B cell (primary cell): ENCODE measurements around the gene COQ7. TPM values are rescaled to one million over a fixed set of nuclear protein-coding genes. Genes with fewer than 3 reads are reported as not detected.

Source experiments
- ATAC-seq: fragments of 200-7000 bp; cut with Tn5 transposase; one replicate; pipeline ENCODE4 v1.10.0; 2021; ENCODE audit warnings: low read depth, mild to moderate bottlenecking, moderate number of reproducible peaks, moderate library complexity
- CTCF ChIA-PET: fragments of 350-600 bp; sonication (Branson Sonifier 250); formaldehyde crosslinking; loops from one replicate; lab custom pipeline; 2021; ENCODE audit warnings: antibody characterized with exemption, inconsistent platforms; lab: Charles Lee
- POLR2A ChIA-PET: fragments of 350-600 bp; sonication (Branson Sonifier 250); formaldehyde crosslinking; loops from one replicate; lab custom pipeline; 2021; ENCODE audit warnings: antibody characterized with exemption; lab: Charles Lee
- DNase-seq: peaks from one replicate; pipeline ENCODE4 v3.0.0; 2013
- H2AFZ ChIP-seq: 2 replicates; pipeline ENCODE4 v1.6.1; 2012; ENCODE audit warnings: mild to moderate bottlenecking, low read depth, low read length; ENCODE audit not compliant: insufficient read depth, poor library complexity, severe bottlenecking
- H3K27ac ChIP-seq, 2 donors: 1 replicate in 1 of 2; 2 replicates in 1 of 2; pipeline ENCODE4 v1.5.1; 2012 to 2013; ENCODE audit warnings: low read length in 2 of 2, mild to moderate bottlenecking in 2 of 2, moderate library complexity in 1 of 2
- H3K27me3 ChIP-seq, 4 experiments: fragments of 200-600 bp in 1 of 4; sonication (generic) in 1 of 4; replicated peaks in 1 of 4; 1 replicate in 2 of 4; 2 replicates in 2 of 4; pipeline versions ENCODE4 v1.6.1 to v1.7.0; 2013 to 2016; ENCODE audit warnings: low read length in 3 of 4, mild to moderate bottlenecking in 2 of 4, mixed read lengths in 1 of 4, moderate library complexity in 1 of 4; ENCODE audit not compliant: insufficient read depth in 4 of 4, control insufficient read depth in 3 of 4; ENCODE audit errors: control extremely low read depth in 1 of 4
- H3K36me3 ChIP-seq, 2 experiments: replicated peaks in 1 of 2; 1 replicate in 1 of 2; 2 replicates in 1 of 2; pipeline versions ENCODE4 v1.6.1 to v1.7.1; 2013; ENCODE audit warnings: low read length in 1 of 2; ENCODE audit not compliant: insufficient read depth in 2 of 2, control insufficient read depth in 1 of 2; ENCODE audit errors: control extremely low read depth in 1 of 2, extremely low read depth in 1 of 2
- H3K4me1 ChIP-seq, 2 donors: fragments of 200-600 bp in 1 of 2; sonication (generic) in 1 of 2; 1 replicate in 1 of 2; 2 replicates in 1 of 2; pipeline versions ENCODE4 v1.5.1 to v1.6.1; 2013 to 2017; ENCODE audit warnings: low read length in 2 of 2; ENCODE audit not compliant: control insufficient read depth in 2 of 2, insufficient read depth in 2 of 2
- H3K4me2 ChIP-seq: replicated peaks from 2 replicates; pipeline ENCODE3; 2012; ENCODE audit warnings: mild to moderate bottlenecking, low read depth, low read length; ENCODE audit not compliant: poor library complexity, severe bottlenecking
- H3K4me3 ChIP-seq, 5 experiments: fragments of 200-600 bp in 1 of 5; sonication (generic) in 1 of 5; 1 replicate in 3 of 5; 2 replicates in 2 of 5; pipeline versions ENCODE4 v1.5.1 to v1.7.0; 2011 to 2016; ENCODE audit warnings: low read length in 4 of 5, mild to moderate bottlenecking in 4 of 5, low read depth in 2 of 5, control low read depth in 1 of 5, moderate library complexity in 1 of 5; ENCODE audit not compliant: insufficient read depth in 1 of 5; ENCODE audit errors: control extremely low read depth in 1 of 5, extremely low read depth in 1 of 5
- H3K79me2 ChIP-seq: fragments of 200-600 bp; sonication (generic); one replicate; pipeline ENCODE4 v1.6.0; 2016; ENCODE audit warnings: low read length; ENCODE audit not compliant: control insufficient read depth, insufficient read depth
- H3K9ac ChIP-seq: fragments of 200-600 bp; sonication (generic); 2 replicates; pipeline ENCODE4 v1.6.1; 2017; ENCODE audit warnings: mild to moderate bottlenecking, low read length, moderate library complexity
- H3K9me3 ChIP-seq, 3 donors: one replicate each; pipeline versions ENCODE4 v1.6.1 to v1.7.1; 2013; ENCODE audit warnings: low read length in 2 of 3; ENCODE audit not compliant: control insufficient read depth in 2 of 3, insufficient read depth in 1 of 3; ENCODE audit errors: control extremely low read depth in 1 of 3
- H4K20me1 ChIP-seq: 2 replicates; pipeline ENCODE4 v1.6.0; 2012; ENCODE audit warnings: mild to moderate bottlenecking, low read length; ENCODE audit not compliant: insufficient read depth, control insufficient read depth, poor library complexity, severe bottlenecking
- H3K27ac Mint-ChIP-seq: one replicate; pipeline ENCODE4 v1.8.0; 2021; ENCODE audit warnings: mixed read lengths
- H3K27me3 Mint-ChIP-seq: one replicate; pipeline ENCODE4 v1.8.0; 2021; ENCODE audit warnings: mixed read lengths
- H3K4me1 Mint-ChIP-seq: one replicate; pipeline ENCODE4 v1.8.0; 2021; ENCODE audit warnings: mixed read lengths
- H3K4me3 Mint-ChIP-seq: one replicate; pipeline ENCODE4 v1.8.0; 2021; ENCODE audit warnings: mixed read lengths
- H3K9me3 Mint-ChIP-seq: one replicate; pipeline ENCODE4 v1.8.0; 2022; ENCODE audit warnings: mixed read lengths; ENCODE audit not compliant: insufficient read depth
- CTCF ChIP-seq: fragments of 200-600 bp; IDR thresholded peaks from one replicate; pipeline ENCODE4 v1.8.0; 2022; ENCODE audit warnings: antibody characterized with exemption, mild to moderate bottlenecking
- EZH2 ChIP-seq: IDR thresholded peaks from 2 replicates; pipeline ENCODE4 v1.6.1; 2012; ENCODE audit warnings: borderline replicate concordance, low read depth, mild to moderate bottlenecking, moderate library complexity, low read length; ENCODE audit not compliant: insufficient read depth, poor library complexity, severe bottlenecking
- WGBS: methylation state at CpG from one replicate; pipeline ENCODE4 v1.1.5; 2013; ENCODE audit warnings: missing lambda C conversion rate; ENCODE audit not compliant: insufficient coverage; 5-methylcytosine and 5-hydroxymethylcytosine counted together
- intact Hi-C: fragments of 100-400 bp; cut with micrococcal nuclease; formaldehyde crosslinking; loops from one replicate; pipeline ENCODE4 v1.10.0; 2022
- polyA plus RNA-seq: library from polyadenylated mRNA; depleted of rRNA; stranded (reverse); fragments of >200 nt; gene quantifications from 2 replicates; pipeline ENCODE4 v1.2.3, GENCODE V29; 2012
- total RNA-seq, 2 donors: library from RNA; stranded (reverse); fragments of 120-200 nt in 1 of 2; gene quantifications; 1 replicate in 1 of 2; 2 replicates in 1 of 2; pipeline versions ENCODE4 v1.2.3 to v1.2.4, GENCODE V29; 2013 to 2022

COQ7 gene
- total and polyA plus RNA-seq, 2 donors (not counting 1 experiment from before 2014, with no cell fraction given), result 8.1 to 19.4 TPM

DNA sequence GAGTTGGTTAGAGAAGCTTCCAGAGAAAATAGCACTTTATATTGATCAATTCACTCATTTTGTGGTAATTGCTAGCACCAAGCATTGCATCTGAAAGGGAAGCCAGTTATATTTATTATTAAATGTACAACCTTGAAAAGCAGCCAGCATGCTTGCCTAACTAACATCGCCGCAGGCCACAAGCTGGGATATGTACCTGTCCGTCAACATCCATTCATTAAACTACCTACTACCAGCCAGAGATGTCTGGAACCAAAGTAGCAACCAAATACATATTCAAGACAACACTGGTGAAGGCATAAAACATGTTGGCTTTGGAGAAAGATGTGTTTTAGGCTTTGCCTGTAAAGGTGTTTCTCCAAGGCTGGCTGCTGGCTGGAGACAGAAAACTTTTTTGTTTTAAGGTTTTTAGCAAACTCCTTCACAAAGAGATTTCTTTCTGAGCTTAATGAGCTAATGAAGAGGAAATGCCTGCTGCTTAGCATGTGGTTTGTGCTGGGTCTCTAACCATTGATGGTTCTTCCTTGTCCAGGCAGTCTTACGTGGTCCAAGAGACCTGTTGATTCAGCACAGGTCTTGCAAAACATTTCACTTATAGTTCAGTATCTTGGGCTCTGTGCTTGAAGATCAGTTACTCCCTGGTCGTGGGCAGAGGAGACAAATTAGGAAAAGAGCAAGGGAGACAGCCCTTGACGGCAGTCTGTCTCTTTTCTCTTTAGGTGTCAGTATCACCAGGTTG lies 49.5 kb downstream of the COQ7 start:
- intact Hi-C loops, result loop anchor here (2.0 to 5.0 kb wide), 2 partner anchors 14 to 95 kb away; no protein-coding TSS in a partner anchor
- 39% methylated on average over 3 of the region's 6 CpGs for WGBS
- Histone ChIP-seq H3K27ac (peak overlapping the region; percentile 24 to 68), H3K27me3 (peaks cover 0 to 9% (median 0%) of the 10 kb centered on the region in 4 experiments), H3K79me2 (no peaks in the 10 kb centered on the region), H2AFZ (peak overlapping the region; percentile 17), H3K4me2 (peak overlapping the region; percentile 2), H3K36me3 (no peaks in the 10 kb centered on the region), H4K20me1 (no peaks in the 10 kb centered on the region), H3K9me3 (no peaks in the 10 kb centered on the region), H3K4me3 (no peak overlapping the region), H3K9ac (no peak overlapping the region), H3K4me1 (peaks cover 29 to 45% of the 10 kb centered on the region in 2 donors)
- H3K27ac Mint-ChIP-seq, result peak overlapping the region; percentile 90
- H3K27me3 Mint-ChIP-seq, result peaks cover 12% of the 10 kb centered on the region
- POLR2A ChIA-PET, result interaction anchor here (1.0 to 1.4 kb wide), 3 partner anchors 9 to 22 kb away, joined by 4 to 6 read pairs (median 4); no protein-coding TSS in a partner anchor
- H3K4me1 Mint-ChIP-seq, result peaks cover 47% of the 10 kb centered on the region
- CTCF ChIA-PET, result interaction anchor here (0.6 to 1.7 kb wide), 5 partner anchors 31 to 386 kb away, joined by 3 to 6 read pairs (median 5); no protein-coding TSS in a partner anchor
- no peaks in the 10 kb centered on the region for H3K9me3 Mint-ChIP-seq
- no peak for ATAC-seq
- peak overlapping the region; percentile 70 for H3K4me3 Mint-ChIP-seq
- no peak for TF ChIP-seq EZH2
- TF ChIP-seq CTCF, result no peak
- no peak for DNase-seq
